ENCODE data around the gene ICE2.

GRCh38 chr15:60527456-60527855, 48.5 kb upstream of the ICE2 start:
- TF ChIP-seq CTCF (IDR thresholded peaks at IDR 0.05): no peak
- no peak for TF ChIP-seq POLR2A (IDR thresholded peaks at IDR 0.05)
